Osteoblast (primary cell): ENCODE measurements around the gene NR1D1. TPM values are rescaled to one million over a fixed set of nuclear protein-coding genes. Genes with fewer than 3 reads are reported as not detected.

ENCODE experiments used
- DNase-seq: peaks from one replicate; pipeline ENCODE4 v3.0.0; 2011; ENCODE audit warnings: low spot score, mixed read lengths; ENCODE audit not compliant: insufficient read length; ENCODE audit errors: missing footprints
- H2AFZ ChIP-seq: 2 replicates; pipeline ENCODE4 v1.6.0; 2011; ENCODE audit warnings: mild to moderate bottlenecking, low read length
- H3K27ac ChIP-seq: 2 replicates; pipeline ENCODE4 v1.5.1; 2011; ENCODE audit warnings: mild to moderate bottlenecking, low read depth, low read length, moderate library complexity
- H3K27me3 ChIP-seq: 2 replicates; pipeline ENCODE4 v1.6.0; 2012; ENCODE audit warnings: mild to moderate bottlenecking, control low read depth, inconsistent platforms, low read length, moderate library complexity; ENCODE audit not compliant: insufficient read depth
- H3K36me3 ChIP-seq: 2 replicates; pipeline ENCODE4 v1.5.1; 2011; ENCODE audit warnings: mild to moderate bottlenecking, low read length, control low read depth, moderate library complexity; ENCODE audit not compliant: insufficient read depth
- H3K4me1 ChIP-seq: 2 replicates; pipeline ENCODE4 v1.5.1; 2011; ENCODE audit warnings: mild to moderate bottlenecking, low read length, control low read depth, moderate library complexity; ENCODE audit not compliant: insufficient read depth
- H3K4me2 ChIP-seq: 2 replicates; pipeline ENCODE4 v1.6.0; 2011; ENCODE audit warnings: mild to moderate bottlenecking, low read length; ENCODE audit not compliant: insufficient read depth
- H3K4me3 ChIP-seq: fragments of 200-600 bp; sonication (generic); 3 replicates; pipeline ENCODE4 v1.5.1; 2012; ENCODE audit warnings: mild to moderate bottlenecking, low read length, inconsistent platforms; ENCODE audit not compliant: insufficient read depth
- H3K79me2 ChIP-seq: 2 replicates; pipeline ENCODE4 v1.6.0; 2012; ENCODE audit warnings: mild to moderate bottlenecking, low read length, control low read depth, inconsistent platforms; ENCODE audit not compliant: insufficient read depth
- H3K9me3 ChIP-seq: 2 replicates; pipeline ENCODE4 v1.5.1; 2011; ENCODE audit warnings: low read depth, low read length, control low read depth
- H4K20me1 ChIP-seq: 2 replicates; pipeline ENCODE4 v1.6.0; 2012; ENCODE audit warnings: mild to moderate bottlenecking, low read length, control low read depth; ENCODE audit not compliant: insufficient read depth
- total RNA-seq: library from RNA; depleted of rRNA; stranded (reverse); fragments of >200 nt; gene quantifications from 2 replicates; pipeline ENCODE4 v1.2.3, GENCODE V29; 2012
- TF ChIP-seq, protein P1 (sequence below): IDR thresholded peaks from 2 replicates; pipeline ENCODE4 v1.5.1; 2011; ENCODE audit warnings: mild to moderate bottlenecking, low read depth, low read length, moderate library complexity; ENCODE audit errors: extremely low read depth

The NR1D1 gene
- total RNA-seq, 1 donor: 5.1 TPM

DNA sequence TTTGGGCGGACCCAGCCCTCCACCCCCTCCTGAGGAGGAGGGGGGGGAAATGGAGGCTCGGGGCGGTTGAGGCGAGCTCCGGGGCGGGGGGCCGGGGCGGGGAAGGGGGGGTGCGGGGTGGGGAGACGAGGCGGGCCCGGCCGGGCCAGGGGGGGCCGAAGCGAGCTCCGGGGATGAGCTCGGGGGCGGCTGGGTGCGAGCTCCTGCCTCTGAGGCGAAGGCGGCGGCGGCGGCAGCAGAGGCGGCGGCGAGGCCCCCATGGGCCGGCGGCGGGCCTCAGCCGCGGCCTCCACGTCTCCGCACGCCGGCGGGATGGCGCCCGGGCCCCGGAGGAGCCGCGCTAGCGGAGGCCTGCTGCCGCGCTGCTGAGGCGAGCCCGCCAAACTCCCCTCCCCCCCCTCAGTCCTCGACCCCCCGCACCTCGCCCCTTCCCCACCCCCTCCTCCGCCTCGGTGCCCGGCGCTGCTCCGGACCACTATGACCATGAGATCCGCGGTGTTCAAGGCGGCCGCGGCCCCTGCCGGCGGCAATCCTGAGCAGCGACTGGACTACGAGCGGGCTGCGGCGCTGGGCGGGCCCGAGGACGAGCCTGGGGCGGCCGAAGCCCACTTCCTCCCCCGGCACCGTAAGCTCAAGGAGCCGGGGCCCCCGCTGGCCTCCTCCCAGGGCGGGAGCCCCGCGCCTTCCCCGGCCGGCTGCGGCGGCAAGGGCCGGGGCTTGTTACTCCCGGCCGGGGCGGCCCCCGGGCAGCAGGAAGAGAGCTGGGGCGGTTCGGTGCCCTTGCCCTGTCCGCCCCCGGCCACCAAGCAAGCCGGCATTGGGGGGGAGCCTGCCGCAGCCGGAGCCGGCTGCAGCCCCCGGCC, 22.0 kb upstream of the NR1D1 start:
- Histone ChIP-seq H2AFZ (no peak overlapping the region), H3K4me2 (peak overlapping the region; percentile 99), H3K9me3 (no peaks in the 10 kb centered on the region), H3K4me3 (peak overlapping the region; percentile 100), H3K79me2 (peaks cover 64% of the 10 kb centered on the region), H3K4me1 (peaks cover 23% of the 10 kb centered on the region), H3K27me3 (no peaks in the 10 kb centered on the region), H3K36me3 (peaks cover 18% of the 10 kb centered on the region), H3K27ac (peak overlapping the region; percentile 76), H4K20me1 (peaks cover 35% of the 10 kb centered on the region)
- TF ChIP-seq, protein P1, sequence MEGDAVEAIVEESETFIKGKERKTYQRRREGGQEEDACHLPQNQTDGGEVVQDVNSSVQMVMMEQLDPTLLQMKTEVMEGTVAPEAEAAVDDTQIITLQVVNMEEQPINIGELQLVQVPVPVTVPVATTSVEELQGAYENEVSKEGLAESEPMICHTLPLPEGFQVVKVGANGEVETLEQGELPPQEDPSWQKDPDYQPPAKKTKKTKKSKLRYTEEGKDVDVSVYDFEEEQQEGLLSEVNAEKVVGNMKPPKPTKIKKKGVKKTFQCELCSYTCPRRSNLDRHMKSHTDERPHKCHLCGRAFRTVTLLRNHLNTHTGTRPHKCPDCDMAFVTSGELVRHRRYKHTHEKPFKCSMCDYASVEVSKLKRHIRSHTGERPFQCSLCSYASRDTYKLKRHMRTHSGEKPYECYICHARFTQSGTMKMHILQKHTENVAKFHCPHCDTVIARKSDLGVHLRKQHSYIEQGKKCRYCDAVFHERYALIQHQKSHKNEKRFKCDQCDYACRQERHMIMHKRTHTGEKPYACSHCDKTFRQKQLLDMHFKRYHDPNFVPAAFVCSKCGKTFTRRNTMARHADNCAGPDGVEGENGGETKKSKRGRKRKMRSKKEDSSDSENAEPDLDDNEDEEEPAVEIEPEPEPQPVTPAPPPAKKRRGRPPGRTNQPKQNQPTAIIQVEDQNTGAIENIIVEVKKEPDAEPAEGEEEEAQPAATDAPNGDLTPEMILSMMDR: no peak
- peak; percentile 94 for DNase-seq

DNA sequence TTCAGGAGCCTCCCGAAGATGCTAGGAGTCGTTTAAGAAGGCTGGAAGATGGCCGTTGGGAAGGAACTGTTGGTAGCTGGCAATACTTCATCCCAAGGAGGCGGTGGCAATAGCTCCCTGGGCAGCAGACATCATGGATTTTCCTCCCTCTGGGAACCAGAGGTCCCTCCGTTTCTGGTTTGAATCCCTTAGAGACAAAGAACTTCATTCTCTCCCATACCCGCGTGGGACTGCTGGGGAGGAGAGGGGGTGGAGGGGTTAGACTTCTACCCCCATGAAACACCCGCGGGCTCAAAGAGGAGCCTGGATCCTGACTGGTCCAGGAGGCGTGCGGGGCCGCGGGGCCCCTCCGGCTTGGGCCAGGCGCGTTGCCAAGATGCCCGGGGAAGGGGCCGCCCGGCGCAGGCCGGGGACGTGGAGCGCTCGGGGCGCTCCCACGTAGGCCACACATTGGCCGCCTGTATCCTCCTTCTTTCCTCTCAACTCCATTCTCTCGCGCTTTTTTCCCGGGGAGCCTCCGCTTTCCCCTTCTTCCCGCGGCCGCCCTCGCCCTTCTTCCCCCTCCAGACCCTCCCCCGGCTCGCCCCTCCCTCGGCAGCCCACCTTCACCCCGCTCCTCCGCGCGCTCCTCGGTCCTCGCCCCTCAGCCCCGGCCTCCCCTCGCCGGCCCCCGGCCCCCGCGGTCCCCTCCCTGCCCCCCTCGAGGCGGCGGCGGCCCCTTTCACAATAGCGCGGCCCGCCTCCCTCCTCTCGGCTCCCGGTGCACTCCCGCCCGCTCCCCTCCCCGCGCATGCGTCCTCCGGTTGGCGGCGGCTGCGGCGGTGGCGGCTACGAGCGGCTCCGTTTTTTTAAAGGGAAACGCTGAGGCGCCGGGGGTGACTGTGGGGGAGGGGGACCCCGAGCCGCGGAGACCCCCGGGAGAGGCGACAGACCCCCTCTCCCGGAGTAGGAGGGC, 21.1 kb upstream of the NR1D1 start, which contains the start of gene MSL1:
TSS of gene MSL1 (plus strand) at position 791 of the 955 bp plus-strand sequence. CDS start 642 bp downstream, outside the sequence.
- H3K4me2 ChIP-seq: peak within 1 kb of the TSS; percentile 99
- peak within 1 kb of the TSS; percentile 89 for H2AFZ ChIP-seq

DNA sequence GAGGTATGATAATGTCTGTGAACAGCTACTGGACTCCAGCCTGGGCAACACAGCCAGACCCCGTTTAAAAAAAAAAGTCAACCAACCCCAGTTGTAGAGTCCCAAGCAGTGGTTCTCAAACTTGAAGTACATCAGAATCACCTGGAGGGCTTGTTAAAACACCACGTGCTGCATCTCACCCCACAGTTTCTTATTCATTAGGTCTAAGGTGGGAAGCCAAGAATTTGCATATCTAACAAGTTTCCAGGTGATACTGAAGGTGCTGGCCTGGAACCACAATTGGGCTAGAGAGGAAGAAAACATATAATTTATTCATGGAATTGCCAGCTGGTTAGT, 14.7 kb upstream of the NR1D1 start:
- Histone ChIP-seq H3K36me3 (no peaks in the 10 kb centered on the region), H2AFZ (no peak overlapping the region), H3K4me2 (peak overlapping the region; percentile 90), H3K79me2 (peaks cover 2% of the 10 kb centered on the region), H4K20me1 (no peaks in the 10 kb centered on the region), H3K27me3 (no peaks in the 10 kb centered on the region), H3K27ac (peak overlapping the region; percentile 87), H3K4me1 (peaks cover 49% of the 10 kb centered on the region), H3K4me3 (no peak overlapping the region), H3K9me3 (no peaks in the 10 kb centered on the region)
- TF ChIP-seq, protein P1: no peak
- DNase-seq: no peak

More for the DNA sequence above, 21.1 kb upstream of the NR1D1 start, which contains the start of gene MSL1:
- peak within 1 kb of the TSS; percentile 93 for H3K27ac ChIP-seq
- peaks cover 23% of the 10 kb centered on the region for H3K4me1 ChIP-seq
- H3K79me2 ChIP-seq: peaks cover 56% of the 10 kb centered on the region
- peak within 1 kb of the TSS; percentile 100 for H3K4me3 ChIP-seq
- no peaks in the 10 kb centered on the region for H3K27me3 ChIP-seq
- DNase-seq: peak; percentile 99
- peaks cover 31% of the 10 kb centered on the region for H4K20me1 ChIP-seq
- H3K9me3 ChIP-seq: no peaks in the 10 kb centered on the region
- TF ChIP-seq, protein P1: no peak
- peaks cover 8% of the 10 kb centered on the region for H3K36me3 ChIP-seq

DNA sequence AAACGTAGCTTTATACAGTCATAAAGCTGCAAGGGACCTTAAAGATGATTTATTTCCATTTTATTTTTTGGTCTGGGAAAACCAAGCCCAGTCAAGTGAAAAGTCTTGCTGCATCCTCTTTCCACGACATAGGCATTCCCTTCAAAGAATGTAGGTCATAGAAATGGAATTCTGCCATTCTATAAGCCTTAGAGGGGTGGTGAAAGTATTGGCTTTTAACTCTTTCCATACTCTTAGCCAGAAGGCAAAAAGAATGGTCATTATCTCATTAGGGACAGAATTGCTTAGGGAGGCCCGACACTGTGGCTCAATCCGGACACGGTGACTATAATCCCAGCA, 13.5 kb upstream of the NR1D1 start:
- Histone ChIP-seq H3K79me2 (no peaks in the 10 kb centered on the region), H2AFZ (no peak overlapping the region), H3K4me1 (peaks cover 53% of the 10 kb centered on the region), H3K4me3 (peak overlapping the region; percentile 65), H4K20me1 (no peaks in the 10 kb centered on the region), H3K27me3 (no peaks in the 10 kb centered on the region), H3K9me3 (no peaks in the 10 kb centered on the region), H3K4me2 (peak overlapping the region; percentile 90), H3K36me3 (no peaks in the 10 kb centered on the region), H3K27ac (peak overlapping the region; percentile 87)
- TF ChIP-seq, protein P1: no peak
- no peak for DNase-seq
